Measurements from ENCODE around the gene ASPM.

The ASPM gene

DNA sequence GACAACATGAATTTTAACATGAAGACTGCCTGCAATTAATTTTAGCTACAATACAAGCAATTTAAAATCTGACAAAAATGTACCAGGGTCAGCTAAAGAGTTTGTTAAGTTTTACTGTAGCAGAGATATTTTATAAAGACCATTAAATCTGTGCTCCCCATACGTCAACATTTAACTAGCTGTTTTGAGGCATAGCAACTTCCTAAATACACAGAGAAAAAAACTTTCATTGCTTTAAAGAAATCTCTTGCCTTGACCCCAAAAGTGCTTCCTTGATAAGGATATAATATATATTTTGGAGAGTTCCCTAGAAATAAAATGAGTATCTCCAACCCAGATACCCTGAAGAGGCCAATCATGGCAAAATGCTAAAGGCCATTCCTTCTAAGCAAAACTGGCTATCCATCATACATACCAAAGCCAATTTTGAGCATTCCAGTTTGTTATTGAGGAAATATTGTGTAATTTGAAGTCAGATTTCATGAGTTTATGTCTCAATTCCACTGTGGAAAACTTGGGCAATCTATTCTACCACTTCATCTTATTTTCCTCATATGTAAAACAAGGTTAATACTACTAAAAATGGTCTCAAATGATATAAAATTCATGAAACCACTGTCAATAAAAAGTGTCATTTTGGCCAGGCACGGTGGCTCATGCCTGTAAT, 19.1 kb downstream of the ASPM start:
- peaks cover 53 to 86% of the 10 kb centered on the region in 2 experiments for H3K36me3 ChIP-seq (ENCODE audit: control insufficient read depth in 2 of 2, insufficient read depth in 1 of 2, low read length in 2 of 2)
- H3K9me3 ChIP-seq (ENCODE audit: control insufficient read depth, insufficient read depth, low read depth, low read length): no peaks in the 10 kb centered on the region
- POLR2A ChIA-PET: no interaction called here
- TF ChIP-seq ZNF664 (tag by site-specific recombination; IDR thresholded peaks at IDR 0.05) (no peak), ZNF423 (tag by site-specific recombination; IDR thresholded peaks at IDR 0.05) (no peak), INSM2 (tag by site-specific recombination; IDR thresholded peaks at IDR 0.05) (no peak), ZBTB17 (tag by site-specific recombination; IDR thresholded peaks at IDR 0.05) (no peak), BCL11B (tag by site-specific recombination; IDR thresholded peaks at IDR 0.05; ENCODE audit: low read depth) (no peak), ZNF155 (tag by site-specific recombination; IDR thresholded peaks at IDR 0.05) (no peak), ZIC2 (tag by site-specific recombination; IDR thresholded peaks at IDR 0.05) (no peak), ZNF843 (tag by site-specific recombination; IDR thresholded peaks at IDR 0.05) (no peak), ZNF184 (tag by site-specific recombination; IDR thresholded peaks at IDR 0.05) (no peak), ZNF521 (tag by site-specific recombination; IDR thresholded peaks at IDR 0.05) (no peak), TRIM28 (IDR thresholded peaks at IDR 0.05; ENCODE audit: borderline replicate concordance, low read length) (no peak), ZNF548 (tag by site-specific recombination; IDR thresholded peaks at IDR 0.05) (no peak), KLF8 (tag by site-specific recombination; IDR thresholded peaks at IDR 0.05) (no peak), ZNF626 (tag by site-specific recombination; IDR thresholded peaks at IDR 0.05) (no peak), ZNF274 (IDR thresholded peaks at IDR 0.05; ENCODE audit: low read length) (no peak), ZNF274 (tag by site-specific recombination; IDR thresholded peaks at IDR 0.05; ENCODE audit: borderline replicate concordance) (no peak)
- TF ChIP-seq, protein P1, sequence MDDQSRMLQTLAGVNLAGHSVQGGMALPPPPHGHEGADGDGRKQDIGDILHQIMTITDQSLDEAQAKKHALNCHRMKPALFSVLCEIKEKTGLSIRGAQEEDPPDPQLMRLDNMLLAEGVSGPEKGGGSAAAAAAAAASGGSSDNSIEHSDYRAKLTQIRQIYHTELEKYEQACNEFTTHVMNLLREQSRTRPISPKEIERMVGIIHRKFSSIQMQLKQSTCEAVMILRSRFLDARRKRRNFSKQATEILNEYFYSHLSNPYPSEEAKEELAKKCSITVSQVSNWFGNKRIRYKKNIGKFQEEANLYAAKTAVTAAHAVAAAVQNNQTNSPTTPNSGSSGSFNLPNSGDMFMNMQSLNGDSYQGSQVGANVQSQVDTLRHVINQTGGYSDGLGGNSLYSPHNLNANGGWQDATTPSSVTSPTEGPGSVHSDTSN (CRISPR knock-in tag; IDR thresholded peaks at IDR 0.05): no peak
- TF ChIP-seq, protein P2, sequence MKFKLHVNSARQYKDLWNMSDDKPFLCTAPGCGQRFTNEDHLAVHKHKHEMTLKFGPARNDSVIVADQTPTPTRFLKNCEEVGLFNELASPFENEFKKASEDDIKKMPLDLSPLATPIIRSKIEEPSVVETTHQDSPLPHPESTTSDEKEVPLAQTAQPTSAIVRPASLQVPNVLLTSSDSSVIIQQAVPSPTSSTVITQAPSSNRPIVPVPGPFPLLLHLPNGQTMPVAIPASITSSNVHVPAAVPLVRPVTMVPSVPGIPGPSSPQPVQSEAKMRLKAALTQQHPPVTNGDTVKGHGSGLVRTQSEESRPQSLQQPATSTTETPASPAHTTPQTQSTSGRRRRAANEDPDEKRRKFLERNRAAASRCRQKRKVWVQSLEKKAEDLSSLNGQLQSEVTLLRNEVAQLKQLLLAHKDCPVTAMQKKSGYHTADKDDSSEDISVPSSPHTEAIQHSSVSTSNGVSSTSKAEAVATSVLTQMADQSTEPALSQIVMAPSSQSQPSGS (tag by site-specific recombination; IDR thresholded peaks at IDR 0.05; ENCODE audit: low read depth): no peak
- TF ChIP-seq, protein P3, sequence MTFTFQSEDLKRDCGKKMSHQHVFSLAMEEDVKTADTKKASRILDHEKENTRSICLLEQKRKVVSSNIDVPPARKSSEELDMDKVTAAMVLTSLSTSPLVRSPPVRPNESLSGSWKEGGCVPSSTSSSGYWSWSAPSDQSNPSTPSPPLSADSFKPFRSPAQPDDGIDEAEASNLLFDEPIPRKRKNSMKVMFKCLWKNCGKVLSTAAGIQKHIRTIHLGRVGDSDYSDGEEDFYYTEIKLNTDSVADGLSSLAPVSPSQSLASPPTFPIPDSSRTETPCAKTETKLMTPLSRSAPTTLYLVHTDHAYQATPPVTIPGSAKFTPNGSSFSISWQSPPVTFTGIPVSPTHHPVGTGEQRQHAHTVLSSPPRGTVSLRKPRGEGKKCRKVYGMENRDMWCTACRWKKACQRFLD (tag by site-specific recombination; IDR thresholded peaks at IDR 0.05): no peak
- TF ChIP-seq, protein P4, sequence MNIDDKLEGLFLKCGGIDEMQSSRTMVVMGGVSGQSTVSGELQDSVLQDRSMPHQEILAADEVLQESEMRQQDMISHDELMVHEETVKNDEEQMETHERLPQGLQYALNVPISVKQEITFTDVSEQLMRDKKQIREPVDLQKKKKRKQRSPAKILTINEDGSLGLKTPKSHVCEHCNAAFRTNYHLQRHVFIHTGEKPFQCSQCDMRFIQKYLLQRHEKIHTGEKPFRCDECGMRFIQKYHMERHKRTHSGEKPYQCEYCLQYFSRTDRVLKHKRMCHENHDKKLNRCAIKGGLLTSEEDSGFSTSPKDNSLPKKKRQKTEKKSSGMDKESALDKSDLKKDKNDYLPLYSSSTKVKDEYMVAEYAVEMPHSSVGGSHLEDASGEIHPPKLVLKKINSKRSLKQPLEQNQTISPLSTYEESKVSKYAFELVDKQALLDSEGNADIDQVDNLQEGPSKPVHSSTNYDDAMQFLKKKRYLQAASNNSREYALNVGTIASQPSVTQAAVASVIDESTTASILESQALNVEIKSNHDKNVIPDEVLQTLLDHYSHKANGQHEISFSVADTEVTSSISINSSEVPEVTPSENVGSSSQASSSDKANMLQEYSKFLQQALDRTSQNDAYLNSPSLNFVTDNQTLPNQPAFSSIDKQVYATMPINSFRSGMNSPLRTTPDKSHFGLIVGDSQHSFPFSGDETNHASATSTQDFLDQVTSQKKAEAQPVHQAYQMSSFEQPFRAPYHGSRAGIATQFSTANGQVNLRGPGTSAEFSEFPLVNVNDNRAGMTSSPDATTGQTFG (tag by site-specific recombination; IDR thresholded peaks at IDR 0.05; ENCODE audit: borderline replicate concordance): no peak
- no peaks in the 10 kb centered on the region for H3K4me1 ChIP-seq (ENCODE audit: control insufficient read depth, insufficient read depth, low read length)
- H3K27ac ChIP-seq (ENCODE audit: extremely low read depth, low read depth, low read length): no peak overlapping the region
- CTCF ChIA-PET: no interaction called here
- H3K4me3 ChIP-seq (ENCODE audit: low read depth, low read length): no peak overlapping the region

Measured in HEK293 (cell line).